ENCODE data around the gene ZNF106. TPM values are rescaled to one million over a fixed set of nuclear protein-coding genes. Genes with fewer than 3 reads are reported as not detected.

ZNF106 gene
- total RNA-seq = 98.1 TPM
- long read RNA-seq, partial matches to known transcripts = 207 of 230 reads
- long read RNA-seq, other reads (novel, unspliced or antisense) = 22 of 230 reads

- peak; percentile 93 for DNase-seq (ENCODE audit: low spot score)
Measured at GRCh38 chr15:42490671-42491538, at the start of gene ZNF106. TSS of gene ZNF106 (minus strand) at chr15:42491141. CDS start at chr15:42472289, 18,852 bp downstream.

DNA sequence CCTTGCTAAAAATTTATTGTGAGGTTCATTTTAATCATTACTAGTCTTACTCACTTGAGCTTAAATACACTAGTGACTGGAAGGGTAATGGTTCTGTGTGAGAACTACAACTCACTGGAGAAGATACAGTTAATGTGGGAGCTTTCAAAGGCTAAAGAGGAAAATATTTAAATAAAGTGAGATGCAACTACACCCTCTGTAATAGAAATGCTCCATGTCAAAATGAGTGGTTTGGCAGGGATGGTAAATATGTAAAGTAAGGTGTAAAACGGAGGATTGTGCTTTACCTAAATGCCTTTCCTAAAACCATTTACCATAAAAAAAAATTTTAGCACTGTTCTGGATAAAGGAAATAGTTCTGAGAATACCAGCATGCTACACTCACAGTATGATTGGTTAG, 42.3 kb upstream of the ZNF106 start:
- no peak for DNase-seq (ENCODE audit: low spot score)

- no peak for DNase-seq (ENCODE audit: low spot score)
Measured at GRCh38 chr15:42528970-42529369, 38.0 kb upstream of the ZNF106 start.

DNA sequence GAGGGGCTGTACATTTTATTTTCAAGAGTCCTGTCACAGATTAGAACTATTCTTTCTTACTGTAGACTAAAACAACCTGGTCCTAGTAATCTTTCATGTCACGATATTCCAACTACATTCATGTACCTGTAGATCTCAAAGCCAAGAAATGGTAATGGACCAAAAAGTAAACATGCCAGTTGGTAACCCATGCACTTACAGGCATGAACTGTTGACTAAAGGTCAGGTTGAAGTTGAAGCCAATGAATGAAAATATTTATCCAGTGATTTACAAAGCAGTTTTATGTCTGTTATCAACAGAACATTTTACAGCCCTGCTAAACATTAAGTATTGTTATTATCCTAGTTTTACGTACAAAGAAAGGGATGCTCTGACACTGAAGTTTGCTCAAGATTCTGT, 32.4 kb upstream of the ZNF106 start:
- no peak for DNase-seq (ENCODE audit: low spot score)

GRCh38 chr15:42511007-42511391, 20.1 kb upstream of the ZNF106 start:
- DNase-seq (ENCODE audit: low spot score) = no peak

GRCh38 chr15:42510258-42511006, 19.5 kb upstream of the ZNF106 start:
- DNase-seq (ENCODE audit: low spot score) = no peak

- DNase-seq (ENCODE audit: low spot score) = no peak
Measured at GRCh38 chr15:42508263-42508690, 17.3 kb upstream of the ZNF106 start.

- DNase-seq (ENCODE audit: low spot score) = no peak
Measured at GRCh38 chr15:42507514-42507913, 16.6 kb upstream of the ZNF106 start.

DNA sequence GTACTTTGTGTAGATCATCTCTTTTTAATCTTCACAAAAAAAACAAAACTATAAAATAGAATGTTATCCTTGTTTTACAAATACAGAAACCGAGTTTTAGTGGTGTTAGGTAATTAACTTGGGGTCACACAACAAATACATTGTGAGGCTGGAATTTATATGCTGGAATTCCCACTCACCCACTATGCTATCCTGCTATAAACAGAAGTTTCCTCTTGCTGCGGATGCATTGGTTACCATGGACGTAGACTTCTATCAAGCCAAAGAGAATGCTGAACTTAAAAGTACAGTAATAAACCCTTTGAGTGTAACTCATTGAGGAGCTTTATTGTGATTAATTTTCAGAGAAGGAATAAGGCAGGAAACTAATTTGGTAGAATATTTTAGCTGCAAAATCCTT, 13.7 kb upstream of the ZNF106 start:
- DNase-seq (ENCODE audit: low spot score) = no peak

GRCh38 chr15:42503825-42504224, 12.9 kb upstream of the ZNF106 start:
- DNase-seq (ENCODE audit: low spot score) = no peak

- DNase-seq (ENCODE audit: low spot score) = no peak
Measured at GRCh38 chr15:42502477-42502876, 11.5 kb upstream of the ZNF106 start.

DNA sequence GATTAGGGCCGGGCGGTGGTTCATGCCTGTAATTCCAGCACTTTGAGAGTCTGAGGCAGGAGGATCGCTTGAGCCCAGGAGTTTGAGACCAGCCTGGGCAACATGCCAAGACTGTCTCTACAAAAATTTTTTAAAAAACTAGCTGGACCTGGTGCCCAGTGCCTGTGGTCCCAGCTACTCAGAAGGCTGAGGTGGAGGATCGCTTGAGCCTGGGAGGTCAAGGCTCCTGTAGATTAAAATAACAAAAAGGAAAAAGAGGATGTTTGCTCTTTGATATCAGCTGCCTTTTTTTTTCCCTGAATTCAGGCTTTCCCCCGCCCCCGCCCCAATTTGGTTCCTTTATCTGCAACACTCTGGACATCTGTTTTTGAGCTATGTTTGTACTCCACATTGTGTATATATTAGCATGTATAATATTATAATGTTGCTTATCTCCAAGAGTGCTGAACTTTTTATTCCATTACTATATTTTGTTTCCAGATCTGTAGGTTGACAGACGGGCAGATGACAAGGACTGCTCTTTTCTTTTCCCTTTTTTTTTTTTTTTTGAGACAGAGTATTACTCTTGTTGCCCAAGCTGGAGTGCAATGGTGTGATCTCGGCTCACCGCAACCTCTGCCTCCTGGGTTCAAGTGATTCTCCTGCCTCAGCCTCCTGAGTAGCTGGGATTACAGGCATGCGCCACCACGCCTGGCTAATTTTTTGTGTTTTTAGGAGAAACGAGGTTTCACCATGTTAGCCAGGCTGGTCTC, 9.1 kb upstream of the ZNF106 start:
- DNase-seq (ENCODE audit: low spot score) = no peak

GRCh38 chr15:42498212-42499068, 7.5 kb upstream of the ZNF106 start:
- no peak for DNase-seq (ENCODE audit: low spot score)

- DNase-seq (ENCODE audit: low spot score) = peak; percentile 99
Measured at GRCh38 chr15:42495361-42496212, 4.6 kb upstream of the ZNF106 start, which contains the start of gene SNAP23. TSS of gene SNAP23 (plus strand) at chr15:42495634. CDS start at chr15:42511847, 16,213 bp downstream.

DNA sequence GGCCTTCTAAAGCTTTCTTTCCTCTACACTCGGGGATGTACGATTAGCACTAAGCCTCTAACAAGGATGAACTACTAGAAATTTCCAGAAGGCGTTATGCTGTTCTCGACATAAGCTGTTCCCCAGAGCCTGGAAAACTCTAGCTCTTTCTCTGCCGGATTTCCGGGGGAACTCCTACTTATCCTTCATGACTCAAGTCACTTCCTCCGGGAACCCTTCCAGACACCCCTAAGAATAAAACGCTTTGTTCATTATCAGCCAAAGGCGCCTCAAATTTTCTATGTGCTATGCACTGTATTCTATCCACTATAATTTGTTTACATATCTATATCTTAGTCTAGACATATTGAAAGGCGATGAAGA, 4.0 kb upstream of the ZNF106 start:
- no peak for DNase-seq (ENCODE audit: low spot score)

DNA sequence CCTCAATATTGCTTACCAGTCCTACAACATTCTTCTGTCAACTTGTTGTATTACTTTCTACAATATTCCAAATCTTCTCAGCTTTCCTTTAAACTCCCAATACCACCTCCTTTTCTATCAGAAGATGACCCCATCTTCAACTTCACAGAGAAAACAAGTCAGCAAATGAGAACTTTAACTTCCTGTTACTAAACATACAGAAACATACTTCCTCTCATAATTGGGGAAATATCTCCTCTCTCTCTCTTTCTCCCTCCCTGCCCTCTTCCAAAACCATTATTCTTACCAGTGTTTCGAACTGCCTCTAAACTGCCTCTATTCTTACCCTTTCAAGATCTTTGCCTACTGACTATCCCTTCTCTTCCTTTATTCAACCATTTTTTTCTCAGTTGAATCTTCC, 2.7 kb upstream of the ZNF106 start:
- no peak for DNase-seq (ENCODE audit: low spot score)

DNA sequence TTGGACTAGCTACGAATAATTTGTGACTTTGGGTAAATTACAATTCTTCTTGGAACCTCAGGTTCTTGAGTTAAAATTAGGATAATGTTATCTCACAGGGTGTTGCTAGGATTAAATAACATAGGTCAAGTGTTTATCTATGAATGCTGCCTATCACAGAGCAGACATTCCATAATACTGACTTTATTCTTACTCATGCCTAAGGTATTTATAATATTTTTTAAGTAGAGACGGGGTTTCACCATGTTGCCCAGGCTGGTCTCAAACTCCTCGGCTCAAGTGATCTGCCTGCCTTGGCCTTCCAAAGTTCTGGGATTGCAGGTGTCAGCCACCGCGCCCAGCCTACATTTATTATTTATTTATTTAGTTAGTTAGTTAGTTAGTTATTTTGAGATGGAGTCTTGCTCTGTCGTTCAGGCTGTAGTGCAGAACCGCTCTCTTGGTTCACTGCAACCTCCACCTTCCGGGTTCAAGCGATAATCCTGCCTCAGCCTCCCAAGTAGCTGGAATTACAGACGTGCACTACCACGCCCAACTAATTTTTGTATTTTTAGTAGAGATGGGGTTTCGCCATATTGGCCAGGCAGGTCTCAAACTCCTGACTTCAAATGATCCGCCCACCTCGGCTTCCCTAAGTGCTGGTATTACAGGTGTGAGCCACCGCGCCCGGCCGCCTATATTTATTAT, 741 bp upstream of the ZNF106 start:
- DNase-seq (ENCODE audit: low spot score) = no peak

- DNase-seq (ENCODE audit: low spot score) = no peak
Measured at GRCh38 chr15:42490291-42490670, 660 bp downstream of the ZNF106 start.

DNA sequence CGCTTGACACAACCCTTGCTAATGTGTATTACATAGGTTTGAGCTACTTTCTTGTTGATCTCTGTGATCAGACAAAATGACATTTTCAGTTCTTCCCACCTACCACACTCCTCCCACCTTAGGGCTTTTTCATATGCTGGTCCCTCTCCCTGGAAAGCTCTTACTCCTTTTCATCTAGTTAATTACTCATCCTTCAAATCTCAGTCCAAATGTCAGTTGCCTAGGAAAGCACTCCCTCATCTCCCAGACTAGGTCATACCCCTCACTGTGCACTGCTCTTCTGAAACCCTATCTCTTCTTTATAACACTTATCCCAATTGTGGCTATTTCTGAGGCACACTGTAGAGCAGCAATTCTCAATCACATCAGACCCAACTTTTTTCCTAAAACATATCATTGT, 7.3 kb downstream of the ZNF106 start:
- no peak for DNase-seq (ENCODE audit: low spot score)
